Right lobe of liver (tissue), 6 donors: ENCODE data around the gene IP6K3. TPM values are rescaled to one million over a fixed set of nuclear protein-coding genes. Genes with fewer than 3 reads are reported as not detected.

Source experiments
- ATAC-seq, 4 donors: fragments of 200-7000 bp; cut with Tn5 transposase; one replicate each; pipeline ENCODE4 v1.9.1; 2020; ENCODE audit warnings: mild to moderate bottlenecking in 4 of 4, moderate library complexity in 4 of 4
- DNase-seq, 3 donors: peaks; one replicate each; pipeline ENCODE4 v3.0.0-alpha.2; 2020
- H3K27ac ChIP-seq, 3 donors: fragments of 200-600 bp; one replicate each; pipeline ENCODE4 v1.8.0; 2022
- H3K27me3 ChIP-seq, 2 donors: fragments of 200-600 bp; one replicate each; pipeline ENCODE4 v1.8.0; 2022
- H3K36me3 ChIP-seq, 4 donors: fragments of 200-600 bp; sonication (generic) in 1 of 4; one replicate each; pipeline versions ENCODE4 v1.5.1 to v1.8.0; 2017 to 2022; ENCODE audit warnings: control low read depth in 1 of 4
- H3K4me1 ChIP-seq, 4 donors: fragments of 200-600 bp; sonication (generic) in 1 of 4; one replicate each; pipeline versions ENCODE4 v1.5.1 to v1.8.0; 2017 to 2022; ENCODE audit warnings: control low read depth in 1 of 4
- H3K4me3 ChIP-seq, 3 donors: fragments of 200-600 bp; one replicate each; pipeline ENCODE4 v1.8.0; 2022
- H3K9me3 ChIP-seq, 4 donors: fragments of 200-600 bp; sonication (generic) in 1 of 4; one replicate each; pipeline versions ENCODE4 v1.5.1 to v1.8.0; 2017 to 2022; ENCODE audit warnings: control low read depth in 1 of 4
- POLR2A ChIP-seq: fragments of 450-650 bp; IDR thresholded peaks from one replicate; pipeline ENCODE4 v1.6.1; 2017; ENCODE audit warnings: antibody characterized with exemption, mild to moderate bottlenecking
- WGBS: methylation state at CpG from one replicate; pipeline ENCODE4 v1.1.6; 2018; ENCODE audit warnings: low coverage, low lambda C conversion rate; ENCODE audit not compliant: insufficient coverage; ENCODE audit errors: missing lambda C conversion rate; 5-methylcytosine and 5-hydroxymethylcytosine counted together
- intact Hi-C, 2 donors: fragments of 100-400 bp; cut with DNase I; formaldehyde crosslinking; loops; one replicate each; pipeline versions ENCODE4 v1.11.2 to v1.14.1; 2022
- total RNA-seq, 6 experiments: library from RNA; depleted of rRNA in 2 of 6; stranded (reverse); fragments of >200 nt in 2 of 6; fragmentation: NEBNext Ultra II Directional in 3 of 6; extraction: Animal tissue kit (Norgen Biotek cat#: 25700) in 3 of 6; gene quantifications; one replicate each; pipeline versions ENCODE4 v1.1.0 to v1.2.4, GENCODE V29; 2016 to 2023
- TF ChIP-seq, protein P1 (sequence below), 4 donors: fragments of 200-600 bp in 3 of 4; fragments of 450-650 bp in 1 of 4; IDR thresholded peaks; one replicate each; pipeline versions ENCODE4 v1.5.1 to v1.8.0; 2016 to 2022; ENCODE audit warnings: antibody characterized with exemption in 4 of 4, mild to moderate bottlenecking in 2 of 4
- donor health status: DM: no; HTN: yes; CAD: no.
- donor health status: DM: no; HTN: no; CAD: no.
- donor health status: DM: no; HTN: no; CAD: no.
- donor health status: DM: no; HTN: yes; CAD: no.
- donor health status: DM: no; HTN: yes; CAD: no.

IP6K3 gene
- total RNA-seq, 6 experiments from 2014 or later = 4.8 to 28.0 (median 9.7) TPM

DNA sequence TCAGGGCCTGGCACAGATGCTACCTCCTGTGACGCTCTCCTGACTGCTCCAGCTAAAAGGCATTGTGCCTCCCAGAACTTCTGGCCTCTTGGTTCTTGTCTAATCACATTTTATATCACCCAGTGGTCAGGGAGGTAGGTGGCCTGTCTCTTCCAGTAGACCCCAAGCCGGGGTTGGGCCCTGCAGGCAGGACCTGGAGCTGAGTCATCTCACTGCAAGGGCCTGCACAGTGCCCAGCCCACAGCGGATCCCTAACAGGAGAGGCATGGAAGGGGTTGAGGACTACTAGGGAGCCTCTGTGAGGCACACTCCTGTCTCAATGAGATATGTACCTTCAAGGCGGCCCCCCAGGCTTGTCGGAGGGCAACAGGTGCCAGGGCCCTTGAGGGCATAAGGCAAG lies 35.9 kb upstream of the IP6K3 start:
- DNase-seq (no peak), ATAC-seq (no peak)
- Histone ChIP-seq H3K4me1 (peaks cover 0 to 17% (median 2%) of the 10 kb centered on the region in 4 donors), H3K27ac (no peak overlapping the region), H3K4me3 (no peak overlapping the region), H3K9me3 (no peaks in the 10 kb centered on the region), H3K36me3 (peaks cover 23 to 64% (median 36%) of the 10 kb centered on the region in 4 donors), H3K27me3 (no peaks in the 10 kb centered on the region)
- intact Hi-C loops = no loop called here
- TF ChIP-seq POLR2A = no peak
- TF ChIP-seq, protein P1, sequence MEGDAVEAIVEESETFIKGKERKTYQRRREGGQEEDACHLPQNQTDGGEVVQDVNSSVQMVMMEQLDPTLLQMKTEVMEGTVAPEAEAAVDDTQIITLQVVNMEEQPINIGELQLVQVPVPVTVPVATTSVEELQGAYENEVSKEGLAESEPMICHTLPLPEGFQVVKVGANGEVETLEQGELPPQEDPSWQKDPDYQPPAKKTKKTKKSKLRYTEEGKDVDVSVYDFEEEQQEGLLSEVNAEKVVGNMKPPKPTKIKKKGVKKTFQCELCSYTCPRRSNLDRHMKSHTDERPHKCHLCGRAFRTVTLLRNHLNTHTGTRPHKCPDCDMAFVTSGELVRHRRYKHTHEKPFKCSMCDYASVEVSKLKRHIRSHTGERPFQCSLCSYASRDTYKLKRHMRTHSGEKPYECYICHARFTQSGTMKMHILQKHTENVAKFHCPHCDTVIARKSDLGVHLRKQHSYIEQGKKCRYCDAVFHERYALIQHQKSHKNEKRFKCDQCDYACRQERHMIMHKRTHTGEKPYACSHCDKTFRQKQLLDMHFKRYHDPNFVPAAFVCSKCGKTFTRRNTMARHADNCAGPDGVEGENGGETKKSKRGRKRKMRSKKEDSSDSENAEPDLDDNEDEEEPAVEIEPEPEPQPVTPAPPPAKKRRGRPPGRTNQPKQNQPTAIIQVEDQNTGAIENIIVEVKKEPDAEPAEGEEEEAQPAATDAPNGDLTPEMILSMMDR (IDR thresholded peaks at IDR 0.05) = no peak
- 100% methylated on average over 2 of the region's 5 CpGs for WGBS

- DNase-seq (no peak), ATAC-seq (peak in 1 of 4 donors; percentile 21)
- Histone ChIP-seq H3K27me3 (no peaks in the 10 kb centered on the region), H3K9me3 (no peaks in the 10 kb centered on the region), H3K4me1 (peaks cover 0 to 5% (median 0%) of the 10 kb centered on the region in 4 donors), H3K36me3 (peaks cover 30 to 76% (median 45%) of the 10 kb centered on the region in 4 donors), H3K27ac (no peak overlapping the region), H3K4me3 (no peak overlapping the region)
- TF ChIP-seq POLR2A = no peak
- TF ChIP-seq, protein P1 (IDR thresholded peaks at IDR 0.05) = no peak
- intact Hi-C loops = no loop called here
- 71% methylated on average over 6 of the region's 16 CpGs for WGBS
Observed at GRCh38 chr6:33781131-33781975, 34.6 kb upstream of the IP6K3 start.

- Histone ChIP-seq H3K4me1 (no peaks in the 10 kb centered on the region), H3K36me3 (peaks cover 37 to 91% (median 56%) of the 10 kb centered on the region in 4 donors), H3K4me3 (no peak overlapping the region), H3K27me3 (no peaks in the 10 kb centered on the region), H3K27ac (no peak overlapping the region), H3K9me3 (no peaks in the 10 kb centered on the region)
- DNase-seq (no peak), ATAC-seq (no peak)
- 82% methylated on average over 5 of the region's 14 CpGs for WGBS
- intact Hi-C loops = no loop called here
- no peak for TF ChIP-seq POLR2A
- TF ChIP-seq, protein P1 (IDR thresholded peaks at IDR 0.05) = no peak
Observed at GRCh38 chr6:33779895-33780294, 33.2 kb upstream of the IP6K3 start.

- H3K4me1 ChIP-seq = no peaks in the 10 kb centered on the region
- WGBS = 90% methylated on average over 7 of the region's 7 CpGs
- H3K4me3 ChIP-seq = no peak overlapping the region
- intact Hi-C loops = no loop called here
- ATAC-seq (no peak), DNase-seq (no peak)
- H3K9me3 ChIP-seq = no peaks in the 10 kb centered on the region
- H3K27ac ChIP-seq = no peak overlapping the region
- H3K27me3 ChIP-seq = no peaks in the 10 kb centered on the region
- peaks cover 37 to 90% (median 57%) of the 10 kb centered on the region in 4 donors for H3K36me3 ChIP-seq
- no peak for TF ChIP-seq POLR2A
- TF ChIP-seq, protein P1 (IDR thresholded peaks at IDR 0.05) = no peak
Observed at GRCh38 chr6:33779290-33779689, 32.6 kb upstream of the IP6K3 start.
